COLO668 (cell line): ENCODE measurements around the gene PEMT.

Source experiments
- DNase-seq: peaks from one replicate; lab custom pipeline; 2025; ENCODE audit not compliant: unreplicated experiment; lab: John Stamatoyannopoulos, UW

The PEMT gene

GRCh38 chr17:17460038-17460437 lies 131.5 kb downstream of the PEMT start:
- DNase-seq = no peak

GRCh38 chr17:17457680-17458079 lies 133.8 kb downstream of the PEMT start:
- DNase-seq = no peak

GRCh38 chr17:17456251-17456650 lies 135.3 kb downstream of the PEMT start:
- DNase-seq = no peak
